MM.1S (cell line): ENCODE results near the gene ERG.

ENCODE experiments used
- DNase-seq: peaks from one replicate; pipeline ENCODE4 v3.0.0-alpha.2; 2015
- H2AFZ ChIP-seq: fragments of 300-600 bp; sonication (generic); 2 replicates; pipeline ENCODE4 v1.6.0; 2016; ENCODE audit warnings: antibody characterized with exemption, low read length
- H3F3A ChIP-seq: fragments of 300-600 bp; sonication (generic); 2 replicates; pipeline ENCODE4 v1.6.1; 2016; ENCODE audit warnings: mild to moderate bottlenecking, antibody characterized with exemption, low read length, moderate library complexity, mixed read lengths; ENCODE audit not compliant: insufficient read depth
- H3K27ac ChIP-seq: fragments of 300-600 bp; sonication (generic); 2 replicates; pipeline ENCODE4 v1.5.1; 2016; ENCODE audit warnings: mild to moderate bottlenecking, low read length
- H3K27me3 ChIP-seq: fragments of 300-600 bp; sonication (generic); replicated peaks from 2 replicates; pipeline ENCODE4 v1.6.0; 2016; ENCODE audit warnings: low read length; ENCODE audit not compliant: insufficient read depth
- H3K36me3 ChIP-seq: fragments of 300-600 bp; sonication (generic); replicated peaks from 2 replicates; pipeline ENCODE4 v1.6.1; 2016; ENCODE audit warnings: mild to moderate bottlenecking, low read length, mixed read lengths; ENCODE audit not compliant: insufficient read depth
- H3K4me1 ChIP-seq: fragments of 300-600 bp; sonication (generic); 2 replicates; pipeline ENCODE4 v1.6.1; 2016; ENCODE audit warnings: low read length, mixed read lengths
- H3K4me2 ChIP-seq: fragments of 300-600 bp; sonication (generic); 2 replicates; pipeline ENCODE4 v1.6.0; 2016; ENCODE audit warnings: low read depth, low read length
- H3K4me3 ChIP-seq: fragments of 300-600 bp; sonication (generic); 2 replicates; pipeline ENCODE4 v1.5.1; 2016; ENCODE audit warnings: low read length, mixed read lengths
- H3K79me2 ChIP-seq: fragments of 300-600 bp; sonication (generic); 2 replicates; pipeline ENCODE4 v1.6.1; 2016; ENCODE audit warnings: mixed run types, low read length, mixed read lengths
- H3K9ac ChIP-seq: fragments of 300-600 bp; sonication (generic); 2 replicates; pipeline ENCODE4 v1.6.1; 2016; ENCODE audit warnings: low read length, mixed read lengths
- H3K9me2 ChIP-seq: fragments of 300-600 bp; sonication (generic); replicated peaks from 2 replicates; pipeline ENCODE4 v1.6.1; 2016; ENCODE audit warnings: mild to moderate bottlenecking, low read length, mixed read lengths; ENCODE audit not compliant: insufficient read depth
- H3K9me3 ChIP-seq: fragments of 300-600 bp; sonication (generic); replicated peaks from 2 replicates; pipeline ENCODE4 v1.6.1; 2016; ENCODE audit warnings: mild to moderate bottlenecking, low read length, mixed read lengths; ENCODE audit not compliant: insufficient read depth
- H4K20me1 ChIP-seq: fragments of 300-600 bp; sonication (generic); 2 replicates; pipeline ENCODE4 v1.6.1; 2016; ENCODE audit warnings: mild to moderate bottlenecking, low read length, moderate library complexity, mixed read lengths; ENCODE audit not compliant: insufficient read depth
- EZH2 ChIP-seq: fragments of 300-600 bp; sonication (generic); optimal IDR thresholded peaks from 2 replicates; pipeline ENCODE3; 2017; ENCODE audit warnings: low read depth, mild to moderate bottlenecking, antibody characterized with exemption, low read length, mixed read lengths
- EZH2phosphoT487 ChIP-seq: fragments of 300-600 bp; sonication (generic); IDR thresholded peaks from 2 replicates; pipeline ENCODE4 v1.6.1; 2018; ENCODE audit warnings: antibody characterized with exemption, low read length
- TF ChIP-seq, protein P1 (sequence below): fragments of 300-600 bp; sonication (generic); IDR thresholded peaks from 2 replicates; pipeline ENCODE4 v1.5.1; 2016; ENCODE audit warnings: antibody characterized with exemption, low read length, mixed read lengths

Gene ERG

DNA sequence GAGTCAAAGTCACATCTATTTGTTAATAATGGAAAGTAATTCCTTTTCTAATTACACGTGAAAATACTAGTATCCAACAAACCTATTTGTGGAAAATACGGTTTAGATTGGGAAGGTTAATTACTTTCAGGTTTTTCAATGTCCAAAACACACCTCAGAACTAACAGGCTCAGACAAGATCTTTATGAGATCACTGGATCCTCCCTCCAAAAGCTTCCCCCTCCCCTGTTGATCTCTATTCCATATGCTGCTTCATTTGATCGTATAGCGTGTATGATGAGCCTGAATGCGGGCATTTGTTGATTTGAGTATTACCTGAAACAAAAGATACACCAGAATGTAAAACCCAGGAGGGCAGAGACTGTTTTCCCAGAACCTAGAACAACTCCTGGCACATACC lies 26.5 kb downstream of the ERG start:
- H3F3A ChIP-seq, result no peaks in the 10 kb centered on the region
- H3K9ac ChIP-seq, result no peak overlapping the region
- H3K27me3 ChIP-seq, result no peaks in the 10 kb centered on the region
- no peaks in the 10 kb centered on the region for H3K79me2 ChIP-seq
- H3K4me1 ChIP-seq, result no peaks in the 10 kb centered on the region
- H3K9me2 ChIP-seq, result no peaks in the 10 kb centered on the region
- H3K4me2 ChIP-seq, result no peak overlapping the region
- no peak for DNase-seq
- H4K20me1 ChIP-seq, result no peaks in the 10 kb centered on the region
- H2AFZ ChIP-seq, result no peak overlapping the region
- no peak overlapping the region for H3K4me3 ChIP-seq
- no peaks in the 10 kb centered on the region for H3K36me3 ChIP-seq
- H3K27ac ChIP-seq, result no peak overlapping the region
- no peaks in the 10 kb centered on the region for H3K9me3 ChIP-seq
- TF ChIP-seq EZH2 (no peak), EZH2phosphoT487 (no peak)
- TF ChIP-seq, protein P1, sequence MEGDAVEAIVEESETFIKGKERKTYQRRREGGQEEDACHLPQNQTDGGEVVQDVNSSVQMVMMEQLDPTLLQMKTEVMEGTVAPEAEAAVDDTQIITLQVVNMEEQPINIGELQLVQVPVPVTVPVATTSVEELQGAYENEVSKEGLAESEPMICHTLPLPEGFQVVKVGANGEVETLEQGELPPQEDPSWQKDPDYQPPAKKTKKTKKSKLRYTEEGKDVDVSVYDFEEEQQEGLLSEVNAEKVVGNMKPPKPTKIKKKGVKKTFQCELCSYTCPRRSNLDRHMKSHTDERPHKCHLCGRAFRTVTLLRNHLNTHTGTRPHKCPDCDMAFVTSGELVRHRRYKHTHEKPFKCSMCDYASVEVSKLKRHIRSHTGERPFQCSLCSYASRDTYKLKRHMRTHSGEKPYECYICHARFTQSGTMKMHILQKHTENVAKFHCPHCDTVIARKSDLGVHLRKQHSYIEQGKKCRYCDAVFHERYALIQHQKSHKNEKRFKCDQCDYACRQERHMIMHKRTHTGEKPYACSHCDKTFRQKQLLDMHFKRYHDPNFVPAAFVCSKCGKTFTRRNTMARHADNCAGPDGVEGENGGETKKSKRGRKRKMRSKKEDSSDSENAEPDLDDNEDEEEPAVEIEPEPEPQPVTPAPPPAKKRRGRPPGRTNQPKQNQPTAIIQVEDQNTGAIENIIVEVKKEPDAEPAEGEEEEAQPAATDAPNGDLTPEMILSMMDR, result no peak

DNA sequence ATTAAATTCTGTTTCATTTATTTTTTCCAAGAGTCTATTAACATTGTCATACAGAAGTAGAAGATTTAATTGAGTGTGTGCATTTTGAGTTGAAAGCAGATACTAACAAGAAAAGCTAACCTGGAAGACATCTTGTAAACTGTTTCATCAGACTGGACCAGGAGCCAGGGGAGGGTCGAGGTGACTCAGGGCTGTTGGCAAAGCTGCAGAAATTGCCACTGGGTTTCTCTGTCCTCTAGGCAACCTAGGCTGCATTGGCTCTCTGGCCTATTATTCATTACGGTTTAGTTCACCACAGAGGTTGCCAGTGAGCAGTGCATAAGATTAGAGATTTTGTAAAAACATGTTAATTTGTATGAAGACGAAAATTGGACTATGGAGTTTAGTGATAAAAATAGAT lies 27.5 kb downstream of the ERG start:
- TF ChIP-seq EZH2phosphoT487 (no peak), EZH2 (no peak)
- TF ChIP-seq, protein P1, result no peak
- H3K4me3 ChIP-seq, result no peak overlapping the region
- no peak overlapping the region for H2AFZ ChIP-seq
- no peaks in the 10 kb centered on the region for H4K20me1 ChIP-seq
- H3K36me3 ChIP-seq, result no peaks in the 10 kb centered on the region
- no peak overlapping the region for H3K4me2 ChIP-seq
- H3K9ac ChIP-seq, result no peak overlapping the region
- H3K9me3 ChIP-seq, result no peaks in the 10 kb centered on the region
- no peaks in the 10 kb centered on the region for H3K79me2 ChIP-seq
- H3K27ac ChIP-seq, result no peak overlapping the region
- H3F3A ChIP-seq, result no peaks in the 10 kb centered on the region
- no peaks in the 10 kb centered on the region for H3K27me3 ChIP-seq
- DNase-seq, result no peak
- no peaks in the 10 kb centered on the region for H3K9me2 ChIP-seq
- H3K4me1 ChIP-seq, result no peaks in the 10 kb centered on the region

DNA sequence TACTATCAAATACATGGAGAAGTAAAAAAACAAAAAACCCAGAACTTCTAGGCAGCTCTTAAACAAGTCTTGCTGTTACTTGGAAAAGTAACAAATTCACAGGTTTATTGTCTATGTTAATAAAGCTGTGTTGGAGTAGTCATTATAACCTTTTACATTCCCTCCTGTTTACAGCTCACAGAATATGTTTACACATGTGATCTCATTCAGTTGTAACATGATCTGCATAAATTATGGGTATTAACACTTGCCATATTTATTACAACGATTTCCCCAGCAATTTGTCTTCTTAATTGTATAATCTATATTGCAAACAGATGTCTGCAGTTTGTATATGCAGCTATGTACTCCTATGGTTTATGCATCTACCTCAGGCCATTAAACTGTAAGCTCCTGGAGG lies 28.6 kb downstream of the ERG start:
- H3K9me3 ChIP-seq, result no peaks in the 10 kb centered on the region
- no peak overlapping the region for H2AFZ ChIP-seq
- no peaks in the 10 kb centered on the region for H3K27me3 ChIP-seq
- H3K9me2 ChIP-seq, result no peaks in the 10 kb centered on the region
- H3K9ac ChIP-seq, result no peak overlapping the region
- TF ChIP-seq EZH2phosphoT487, result no peak
- no peak for TF ChIP-seq EZH2
- TF ChIP-seq, protein P1, result no peak
- no peaks in the 10 kb centered on the region for H3K36me3 ChIP-seq
- H3K4me3 ChIP-seq, result no peak overlapping the region
- no peak overlapping the region for H3K27ac ChIP-seq
- H3K79me2 ChIP-seq, result no peaks in the 10 kb centered on the region
- H3K4me2 ChIP-seq, result no peak overlapping the region
- H3F3A ChIP-seq, result no peaks in the 10 kb centered on the region
- DNase-seq, result no peak
- no peaks in the 10 kb centered on the region for H3K4me1 ChIP-seq
- no peaks in the 10 kb centered on the region for H4K20me1 ChIP-seq

DNA sequence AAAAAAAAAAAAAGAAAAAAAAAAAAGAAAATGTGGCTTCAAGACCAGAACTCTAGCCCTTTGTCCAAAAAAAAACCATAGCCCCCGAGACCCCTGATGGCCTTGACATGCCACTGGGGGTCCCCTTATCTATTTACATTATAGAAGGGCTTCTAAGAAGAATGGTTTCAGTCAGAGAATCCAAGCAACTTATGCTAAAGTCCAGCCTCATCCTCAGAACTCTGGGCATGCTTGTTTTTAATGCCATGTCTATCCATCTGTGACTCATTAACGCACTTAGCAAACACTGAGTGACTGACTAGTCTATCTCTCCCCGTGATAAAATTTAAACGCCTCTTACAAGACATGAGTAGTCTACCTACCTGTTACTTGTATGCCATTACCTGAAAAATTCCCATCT lies 29.3 kb downstream of the ERG start:
- no peak overlapping the region for H3K4me2 ChIP-seq
- H3F3A ChIP-seq, result no peaks in the 10 kb centered on the region
- no peaks in the 10 kb centered on the region for H3K27me3 ChIP-seq
- no peak overlapping the region for H2AFZ ChIP-seq
- no peaks in the 10 kb centered on the region for H3K9me2 ChIP-seq
- TF ChIP-seq EZH2, result no peak
- no peak for TF ChIP-seq EZH2phosphoT487
- TF ChIP-seq, protein P1, result no peak
- no peaks in the 10 kb centered on the region for H3K36me3 ChIP-seq
- no peak overlapping the region for H3K4me3 ChIP-seq
- H3K9me3 ChIP-seq, result no peaks in the 10 kb centered on the region
- no peak for DNase-seq
- no peaks in the 10 kb centered on the region for H3K4me1 ChIP-seq
- H3K79me2 ChIP-seq, result no peaks in the 10 kb centered on the region
- no peak overlapping the region for H3K9ac ChIP-seq
- no peaks in the 10 kb centered on the region for H4K20me1 ChIP-seq
- no peak overlapping the region for H3K27ac ChIP-seq
